HL-60 (cell line): ENCODE results near the gene CD247.

Source experiments
- DNase-seq, 2 experiments: peaks; one replicate each; pipeline ENCODE4 v3.0.0-alpha.2; 2010 to 2020; ENCODE audit warnings: low read depth in 1 of 2, low spot score in 1 of 2
- H3K27ac ChIP-seq: fragments of 250-450 bp; sonication (Bioruptor Pico); replicated peaks from 2 replicates; pipeline ENCODE4 v1.5.1; 2020; ENCODE audit warnings: mild to moderate bottlenecking, moderate library complexity
- H3K27me3 ChIP-seq: fragments of 250-450 bp; sonication (Bioruptor Pico); 2 replicates; pipeline ENCODE4 v1.5.1; 2021; ENCODE audit warnings: mild to moderate bottlenecking, moderate library complexity; ENCODE audit not compliant: insufficient read depth, poor library complexity, severe bottlenecking
- H3K4me3 ChIP-seq: replicated peaks from 2 replicates; pipeline ENCODE4 v1.5.1; 2011; ENCODE audit warnings: mild to moderate bottlenecking, control low read depth, low read length; ENCODE audit not compliant: insufficient read depth
- GABPA ChIP-seq: IDR thresholded peaks from 2 replicates; pipeline ENCODE4 v1.6.1; 2012; ENCODE audit warnings: low read depth
- POLR2AphosphoS5 ChIP-seq: IDR thresholded peaks from 2 replicates; pipeline ENCODE4 v1.6.1; 2012; ENCODE audit warnings: low read depth
- SPI1 ChIP-seq: IDR thresholded peaks from 2 replicates; pipeline ENCODE4 v1.6.1; 2012; ENCODE audit warnings: low read depth, mild to moderate bottlenecking, borderline replicate concordance
- TF ChIP-seq, protein P1 (sequence below): IDR thresholded peaks from 2 replicates; pipeline ENCODE4 v1.6.1; 2012; ENCODE audit warnings: low read depth; ENCODE audit not compliant: insufficient replicate concordance
- TF ChIP-seq, protein P2 (sequence below): IDR thresholded peaks from one replicate; pipeline ENCODE4 v1.5.1; 2011; ENCODE audit warnings: low read length, control low read depth, inconsistent platforms; ENCODE audit not compliant: insufficient read depth

CD247 gene

GRCh38 chr1:167532375-167532774 lies 14.0 kb upstream of the CD247 start:
- Histone ChIP-seq H3K4me3 (no peak overlapping the region), H3K27ac (no peak overlapping the region), H3K27me3 (no peaks in the 10 kb centered on the region)
- no peak for TF ChIP-seq GABPA
- no peak for TF ChIP-seq POLR2AphosphoS5
- TF ChIP-seq, protein P1, sequence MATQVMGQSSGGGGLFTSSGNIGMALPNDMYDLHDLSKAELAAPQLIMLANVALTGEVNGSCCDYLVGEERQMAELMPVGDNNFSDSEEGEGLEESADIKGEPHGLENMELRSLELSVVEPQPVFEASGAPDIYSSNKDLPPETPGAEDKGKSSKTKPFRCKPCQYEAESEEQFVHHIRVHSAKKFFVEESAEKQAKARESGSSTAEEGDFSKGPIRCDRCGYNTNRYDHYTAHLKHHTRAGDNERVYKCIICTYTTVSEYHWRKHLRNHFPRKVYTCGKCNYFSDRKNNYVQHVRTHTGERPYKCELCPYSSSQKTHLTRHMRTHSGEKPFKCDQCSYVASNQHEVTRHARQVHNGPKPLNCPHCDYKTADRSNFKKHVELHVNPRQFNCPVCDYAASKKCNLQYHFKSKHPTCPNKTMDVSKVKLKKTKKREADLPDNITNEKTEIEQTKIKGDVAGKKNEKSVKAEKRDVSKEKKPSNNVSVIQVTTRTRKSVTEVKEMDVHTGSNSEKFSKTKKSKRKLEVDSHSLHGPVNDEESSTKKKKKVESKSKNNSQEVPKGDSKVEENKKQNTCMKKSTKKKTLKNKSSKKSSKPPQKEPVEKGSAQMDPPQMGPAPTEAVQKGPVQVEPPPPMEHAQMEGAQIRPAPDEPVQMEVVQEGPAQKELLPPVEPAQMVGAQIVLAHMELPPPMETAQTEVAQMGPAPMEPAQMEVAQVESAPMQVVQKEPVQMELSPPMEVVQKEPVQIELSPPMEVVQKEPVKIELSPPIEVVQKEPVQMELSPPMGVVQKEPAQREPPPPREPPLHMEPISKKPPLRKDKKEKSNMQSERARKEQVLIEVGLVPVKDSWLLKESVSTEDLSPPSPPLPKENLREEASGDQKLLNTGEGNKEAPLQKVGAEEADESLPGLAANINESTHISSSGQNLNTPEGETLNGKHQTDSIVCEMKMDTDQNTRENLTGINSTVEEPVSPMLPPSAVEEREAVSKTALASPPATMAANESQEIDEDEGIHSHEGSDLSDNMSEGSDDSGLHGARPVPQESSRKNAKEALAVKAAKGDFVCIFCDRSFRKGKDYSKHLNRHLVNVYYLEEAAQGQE: no peak
- TF ChIP-seq SPI1: no peak
- TF ChIP-seq, protein P2, sequence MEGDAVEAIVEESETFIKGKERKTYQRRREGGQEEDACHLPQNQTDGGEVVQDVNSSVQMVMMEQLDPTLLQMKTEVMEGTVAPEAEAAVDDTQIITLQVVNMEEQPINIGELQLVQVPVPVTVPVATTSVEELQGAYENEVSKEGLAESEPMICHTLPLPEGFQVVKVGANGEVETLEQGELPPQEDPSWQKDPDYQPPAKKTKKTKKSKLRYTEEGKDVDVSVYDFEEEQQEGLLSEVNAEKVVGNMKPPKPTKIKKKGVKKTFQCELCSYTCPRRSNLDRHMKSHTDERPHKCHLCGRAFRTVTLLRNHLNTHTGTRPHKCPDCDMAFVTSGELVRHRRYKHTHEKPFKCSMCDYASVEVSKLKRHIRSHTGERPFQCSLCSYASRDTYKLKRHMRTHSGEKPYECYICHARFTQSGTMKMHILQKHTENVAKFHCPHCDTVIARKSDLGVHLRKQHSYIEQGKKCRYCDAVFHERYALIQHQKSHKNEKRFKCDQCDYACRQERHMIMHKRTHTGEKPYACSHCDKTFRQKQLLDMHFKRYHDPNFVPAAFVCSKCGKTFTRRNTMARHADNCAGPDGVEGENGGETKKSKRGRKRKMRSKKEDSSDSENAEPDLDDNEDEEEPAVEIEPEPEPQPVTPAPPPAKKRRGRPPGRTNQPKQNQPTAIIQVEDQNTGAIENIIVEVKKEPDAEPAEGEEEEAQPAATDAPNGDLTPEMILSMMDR: no peak
- DNase-seq: no peak

DNA sequence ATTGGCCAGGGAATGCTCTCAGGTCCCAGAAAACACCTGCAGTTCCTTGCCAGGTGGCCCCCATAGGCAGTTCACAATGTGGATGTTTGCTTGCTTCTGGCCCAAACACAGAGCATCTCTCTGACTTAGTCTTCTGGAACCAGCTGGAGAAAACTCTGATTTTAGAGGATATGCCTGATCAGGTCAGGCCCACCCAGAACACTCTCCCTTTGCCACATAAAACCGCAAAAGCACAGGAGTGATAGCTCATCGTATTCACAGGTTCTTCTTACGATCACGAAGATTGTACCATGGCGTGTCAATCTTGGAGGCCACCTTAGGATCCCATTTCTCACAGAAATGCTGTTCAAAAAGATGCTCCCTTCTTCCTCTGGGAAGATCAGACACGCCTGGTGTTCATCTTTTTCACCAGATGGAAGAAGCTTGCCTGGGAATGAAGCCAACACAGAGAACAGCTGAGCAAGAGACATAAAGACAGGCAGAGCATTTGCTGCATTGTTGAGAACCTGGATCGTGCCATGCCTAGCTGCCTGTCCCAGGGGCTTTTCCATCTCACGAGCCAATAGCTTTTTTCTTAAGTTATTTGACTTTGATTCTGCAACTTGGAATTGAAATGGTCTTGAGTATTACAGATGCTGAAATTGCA lies 11.6 kb upstream of the CD247 start:
- no peak for DNase-seq
- no peak for TF ChIP-seq POLR2AphosphoS5
- TF ChIP-seq, protein P2: no peak
- no peak for TF ChIP-seq GABPA
- TF ChIP-seq SPI1: no peak
- TF ChIP-seq, protein P1: no peak
- no peak overlapping the region for H3K27ac ChIP-seq

DNA sequence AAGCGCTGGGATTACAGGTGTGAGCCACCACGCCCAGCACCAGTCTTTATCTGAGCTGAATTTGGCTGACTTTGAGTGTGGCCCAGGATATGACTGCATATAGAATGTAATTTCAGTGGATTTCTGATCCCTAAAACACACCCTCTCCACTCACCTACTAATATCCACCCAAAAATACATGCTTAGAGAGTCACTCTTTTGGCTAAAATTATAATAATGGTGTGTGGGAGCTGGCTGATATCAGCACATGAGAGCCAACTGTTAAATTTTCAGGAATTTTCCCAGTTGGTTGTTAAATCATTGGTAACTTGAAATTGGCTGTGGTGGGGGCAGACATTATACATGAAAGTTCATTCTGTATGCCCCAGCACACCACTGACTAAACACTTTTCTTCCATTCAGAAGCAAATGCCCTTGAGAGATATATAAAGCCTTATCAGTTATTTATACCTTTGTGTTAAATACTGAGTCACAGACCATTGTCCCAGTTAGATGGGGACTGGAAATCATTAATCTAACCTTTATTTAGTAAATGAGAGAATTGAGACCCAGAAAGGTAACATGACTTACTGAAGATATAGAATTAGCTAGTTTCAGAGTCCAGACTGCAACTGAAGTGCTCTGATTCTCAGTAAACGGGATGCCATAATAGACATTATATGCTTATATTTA lies 9.9 kb upstream of the CD247 start:
- Histone ChIP-seq H3K27me3 (no peaks in the 10 kb centered on the region), H3K27ac (no peak overlapping the region), H3K4me3 (no peak overlapping the region)
- DNase-seq: no peak
- no peak for TF ChIP-seq POLR2AphosphoS5
- TF ChIP-seq SPI1: no peak
- TF ChIP-seq, protein P1: no peak
- TF ChIP-seq, protein P2: no peak
- no peak for TF ChIP-seq GABPA

More for the DNA sequence above, 11.6 kb upstream of the CD247 start:
- Histone ChIP-seq H3K4me3 (no peak overlapping the region), H3K27me3 (no peaks in the 10 kb centered on the region)
